Stomach (tissue), 4 donors: ENCODE results near the gene MRPL33.

ENCODE experiments used
- EP300 ChIP-seq: sonication (generic); formaldehyde crosslinking; IDR thresholded peaks from one replicate; pipeline ENCODE4 v1.6.1; 2017; ENCODE audit warnings: antibody characterized with exemption
- TF ChIP-seq, protein P1 (sequence below), 7 experiments: fragments of 450-650 bp in 4 of 7; fragments of 200-600 bp in 3 of 7; sonication (generic) in 3 of 7; IDR thresholded peaks; one replicate each; pipeline ENCODE4 v1.5.1; 2016 to 2019; ENCODE audit warnings: antibody characterized with exemption in 7 of 7, control low read depth in 2 of 7, mild to moderate bottlenecking in 1 of 7

DNA sequence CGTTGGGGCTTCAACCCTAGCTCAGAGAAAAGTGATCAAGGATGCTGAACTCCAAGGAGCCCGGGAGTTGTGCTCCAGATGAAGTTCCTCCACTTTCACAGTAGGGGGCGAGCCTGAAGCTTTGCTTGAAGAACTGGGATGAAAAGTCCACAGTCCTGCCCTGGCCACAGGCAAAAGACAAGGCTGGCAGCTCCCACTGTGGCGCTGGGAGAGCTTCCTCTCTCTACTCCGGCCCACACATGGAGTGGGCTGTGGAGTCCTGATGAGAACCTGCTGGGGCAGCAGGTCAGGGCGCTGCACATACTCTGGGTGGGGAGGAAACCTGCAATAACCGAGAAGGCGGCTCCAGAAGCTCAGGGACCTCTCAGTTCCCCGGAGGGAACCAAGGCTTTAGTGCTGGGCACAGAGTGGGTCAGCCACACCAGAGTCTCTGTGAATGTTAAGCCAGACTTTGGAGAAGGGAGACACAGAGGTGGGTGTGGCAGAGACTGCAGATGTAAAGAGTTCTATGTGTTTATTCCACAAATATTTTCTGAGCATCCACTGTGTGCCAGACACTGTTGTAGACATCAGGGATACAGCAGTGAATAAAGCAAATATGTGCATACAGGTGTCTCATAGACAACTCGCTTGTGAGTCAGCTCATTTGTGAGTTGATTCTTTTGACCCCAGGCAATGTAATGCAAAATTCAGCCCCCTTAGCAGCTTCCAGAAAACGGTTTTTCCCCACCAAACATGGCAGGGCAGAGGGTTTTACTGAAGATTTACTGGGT, 48.0 kb upstream of the MRPL33 start:
- TF ChIP-seq, protein P1, sequence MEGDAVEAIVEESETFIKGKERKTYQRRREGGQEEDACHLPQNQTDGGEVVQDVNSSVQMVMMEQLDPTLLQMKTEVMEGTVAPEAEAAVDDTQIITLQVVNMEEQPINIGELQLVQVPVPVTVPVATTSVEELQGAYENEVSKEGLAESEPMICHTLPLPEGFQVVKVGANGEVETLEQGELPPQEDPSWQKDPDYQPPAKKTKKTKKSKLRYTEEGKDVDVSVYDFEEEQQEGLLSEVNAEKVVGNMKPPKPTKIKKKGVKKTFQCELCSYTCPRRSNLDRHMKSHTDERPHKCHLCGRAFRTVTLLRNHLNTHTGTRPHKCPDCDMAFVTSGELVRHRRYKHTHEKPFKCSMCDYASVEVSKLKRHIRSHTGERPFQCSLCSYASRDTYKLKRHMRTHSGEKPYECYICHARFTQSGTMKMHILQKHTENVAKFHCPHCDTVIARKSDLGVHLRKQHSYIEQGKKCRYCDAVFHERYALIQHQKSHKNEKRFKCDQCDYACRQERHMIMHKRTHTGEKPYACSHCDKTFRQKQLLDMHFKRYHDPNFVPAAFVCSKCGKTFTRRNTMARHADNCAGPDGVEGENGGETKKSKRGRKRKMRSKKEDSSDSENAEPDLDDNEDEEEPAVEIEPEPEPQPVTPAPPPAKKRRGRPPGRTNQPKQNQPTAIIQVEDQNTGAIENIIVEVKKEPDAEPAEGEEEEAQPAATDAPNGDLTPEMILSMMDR (IDR thresholded peaks at IDR 0.05) = peak in 5 of 7 experiments; percentile 82 to 91 (median 87)
- no peak for TF ChIP-seq EP300
